ENCODE measurements around the gene PLBD1.

Gene PLBD1, protein sequence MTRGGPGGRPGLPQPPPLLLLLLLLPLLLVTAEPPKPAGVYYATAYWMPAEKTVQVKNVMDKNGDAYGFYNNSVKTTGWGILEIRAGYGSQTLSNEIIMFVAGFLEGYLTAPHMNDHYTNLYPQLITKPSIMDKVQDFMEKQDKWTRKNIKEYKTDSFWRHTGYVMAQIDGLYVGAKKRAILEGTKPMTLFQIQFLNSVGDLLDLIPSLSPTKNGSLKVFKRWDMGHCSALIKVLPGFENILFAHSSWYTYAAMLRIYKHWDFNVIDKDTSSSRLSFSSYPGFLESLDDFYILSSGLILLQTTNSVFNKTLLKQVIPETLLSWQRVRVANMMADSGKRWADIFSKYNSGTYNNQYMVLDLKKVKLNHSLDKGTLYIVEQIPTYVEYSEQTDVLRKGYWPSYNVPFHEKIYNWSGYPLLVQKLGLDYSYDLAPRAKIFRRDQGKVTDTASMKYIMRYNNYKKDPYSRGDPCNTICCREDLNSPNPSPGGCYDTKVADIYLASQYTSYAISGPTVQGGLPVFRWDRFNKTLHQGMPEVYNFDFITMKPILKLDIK

DNA sequence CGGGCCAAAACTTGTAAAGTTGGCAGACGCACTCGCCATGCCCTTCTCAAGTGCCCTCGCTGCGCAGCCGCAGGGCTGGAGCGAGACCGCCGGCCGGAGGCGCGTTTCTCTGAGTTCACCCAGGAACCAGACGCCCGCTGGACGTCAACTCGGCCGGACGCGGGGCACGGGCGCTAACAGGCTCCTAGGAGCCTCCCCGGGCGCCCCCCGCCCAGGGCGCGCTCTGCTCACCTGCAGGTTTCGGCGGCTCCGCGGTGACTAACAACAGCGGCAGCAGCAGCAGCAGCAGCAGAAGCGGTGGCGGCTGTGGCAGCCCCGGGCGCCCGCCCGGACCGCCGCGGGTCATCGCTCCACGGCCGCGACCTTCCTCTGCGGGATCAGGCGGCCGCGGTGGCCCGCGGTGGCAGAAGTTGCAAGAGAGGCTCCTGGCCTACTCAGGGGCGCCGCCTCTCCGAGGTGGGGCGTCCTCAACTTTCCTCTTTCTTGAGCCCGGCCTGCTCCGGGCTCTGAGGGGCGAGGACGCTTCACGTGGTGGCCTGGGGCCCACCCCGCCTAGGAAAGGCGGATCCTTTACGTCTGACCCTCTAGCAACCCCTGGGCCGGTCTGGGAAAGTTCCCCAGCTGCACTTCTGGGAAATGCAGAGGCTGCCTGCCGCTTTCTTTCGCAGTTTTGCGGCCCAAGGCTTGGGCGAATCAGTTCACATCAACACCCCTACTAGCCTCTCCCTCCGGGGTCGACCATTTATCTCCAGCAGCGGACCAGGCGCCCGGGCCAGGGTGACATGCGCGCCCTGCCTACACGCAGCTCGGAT, at the start of gene PLBD1:
Gene PLBD1, minus strand, starts transcription at position 533 of the 812 bp plus-strand sequence. Its CDS starts 187 bp downstream, at position 346.
- peak in 2 of 3 donors; percentile 5 to 9 for DNase-seq (ENCODE audit: low read depth in 3 of 3)

DNA sequence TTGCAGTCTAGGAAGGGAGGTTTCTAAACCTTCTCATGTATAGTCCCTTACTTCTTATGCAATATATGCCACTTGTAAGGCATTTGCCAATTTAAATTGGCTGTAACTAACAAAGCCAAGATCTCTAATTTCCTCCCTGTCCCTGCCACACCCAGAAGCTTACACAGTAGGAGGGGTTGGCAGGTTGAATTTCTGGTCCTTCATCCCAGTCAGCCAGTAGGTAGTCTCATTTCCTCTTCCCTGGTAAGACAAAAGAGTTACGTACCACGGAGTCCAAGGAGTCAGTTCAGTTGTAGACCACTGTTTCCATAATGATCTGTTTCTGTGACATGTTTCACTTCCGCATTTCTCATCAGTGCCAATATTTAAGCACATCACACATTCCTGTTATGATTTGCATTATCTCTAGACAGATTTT, 47.0 kb upstream of the PLBD1 start:
- DNase-seq (ENCODE audit: low read depth in 3 of 3): no peak

DNA sequence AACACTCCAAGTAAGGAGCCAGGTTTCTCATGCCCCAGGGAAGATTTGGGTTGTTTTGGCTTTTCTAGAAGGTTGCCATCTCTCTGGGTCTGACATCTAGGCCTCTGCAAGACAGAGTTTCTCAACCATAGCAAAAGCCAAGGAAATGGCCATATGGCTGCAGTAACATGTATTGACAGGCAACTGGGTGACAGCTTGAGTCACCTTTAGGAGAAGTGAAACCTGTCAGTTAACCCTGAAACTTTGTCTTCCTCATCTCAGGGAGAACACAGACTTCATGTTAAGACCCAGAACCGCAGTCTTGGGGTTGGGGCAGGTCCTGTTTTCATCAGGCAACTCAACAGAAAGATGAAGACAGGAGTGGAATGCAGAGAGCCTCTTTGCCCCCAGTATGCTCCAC, 46.0 kb upstream of the PLBD1 start:
- DNase-seq (ENCODE audit: low read depth in 3 of 3): no peak

DNA sequence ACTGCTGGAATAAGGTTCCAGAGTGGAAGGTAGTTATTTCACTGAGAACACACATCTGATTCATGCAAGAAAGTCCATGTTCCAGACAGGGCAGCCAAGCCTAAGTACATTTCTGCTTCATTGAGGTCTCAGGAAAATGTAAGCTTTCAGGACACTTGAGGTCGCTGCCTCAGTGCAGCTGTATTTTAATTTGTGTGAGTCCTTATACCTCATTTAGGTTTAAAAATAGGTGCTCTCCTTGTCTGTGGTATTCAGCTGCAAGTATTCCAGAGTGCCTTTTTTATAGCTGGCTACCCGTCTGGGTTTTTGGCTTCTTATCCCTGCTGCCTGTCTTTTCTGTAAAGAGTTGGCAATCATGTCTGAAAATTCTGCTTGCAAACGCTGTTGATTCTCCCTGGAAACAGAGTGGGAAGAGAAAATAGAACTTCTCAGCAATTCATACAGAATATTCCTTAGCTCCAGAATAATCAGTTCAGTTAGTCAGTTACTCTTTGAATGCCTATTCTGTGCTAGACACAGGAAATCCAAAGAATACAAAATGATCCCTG, 45.3 kb upstream of the PLBD1 start:
- DNase-seq (ENCODE audit: low read depth in 3 of 3): no peak

DNA sequence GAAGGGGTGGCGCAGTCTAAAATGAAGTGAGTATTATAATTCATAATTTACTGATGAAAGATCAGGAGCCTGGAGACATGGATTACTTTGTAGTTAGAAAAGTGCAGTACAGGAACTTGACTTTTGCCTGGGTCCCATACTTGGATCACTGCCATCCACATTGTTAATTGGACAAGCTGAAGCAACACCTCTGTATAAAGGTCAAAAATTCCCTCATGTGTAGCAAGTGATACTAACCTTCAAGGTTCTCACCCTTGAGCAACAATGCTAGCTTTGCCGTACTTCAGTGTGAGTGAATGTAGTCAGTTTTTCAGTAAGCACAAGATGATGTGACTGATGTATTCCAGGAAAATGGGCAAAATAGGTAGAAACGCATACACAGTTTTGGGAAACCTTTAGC, 44.6 kb upstream of the PLBD1 start:
- no peak for DNase-seq (ENCODE audit: low read depth in 3 of 3)

DNA sequence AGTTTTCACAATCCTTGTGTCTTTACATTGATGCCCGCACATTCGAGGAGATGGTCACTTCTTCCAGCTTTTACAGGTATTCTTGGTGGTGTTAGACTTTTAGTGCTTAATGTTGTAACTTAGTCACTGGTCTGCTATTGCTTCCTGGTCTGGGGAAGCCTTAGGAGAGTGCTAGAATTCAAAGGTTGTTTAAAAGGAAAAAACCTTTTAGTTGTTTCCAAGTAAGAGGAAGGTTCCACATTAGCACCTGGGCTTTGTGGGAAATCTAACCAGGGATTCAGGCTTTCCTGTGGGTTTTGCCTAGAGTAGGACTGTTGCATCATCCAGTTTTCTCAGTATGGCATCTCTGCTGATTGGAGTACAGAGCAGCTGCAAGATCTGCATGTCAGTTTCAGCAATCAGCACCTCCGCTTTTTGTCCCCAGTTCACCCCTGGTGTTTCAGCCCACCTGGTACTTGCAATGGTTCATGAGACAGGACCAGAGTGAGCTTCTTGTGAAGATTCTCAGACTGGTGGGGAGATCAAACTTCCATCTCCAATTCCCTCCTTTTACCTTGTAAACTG, 44.0 kb upstream of the PLBD1 start:
- DNase-seq (ENCODE audit: low read depth in 3 of 3): no peak

DNA sequence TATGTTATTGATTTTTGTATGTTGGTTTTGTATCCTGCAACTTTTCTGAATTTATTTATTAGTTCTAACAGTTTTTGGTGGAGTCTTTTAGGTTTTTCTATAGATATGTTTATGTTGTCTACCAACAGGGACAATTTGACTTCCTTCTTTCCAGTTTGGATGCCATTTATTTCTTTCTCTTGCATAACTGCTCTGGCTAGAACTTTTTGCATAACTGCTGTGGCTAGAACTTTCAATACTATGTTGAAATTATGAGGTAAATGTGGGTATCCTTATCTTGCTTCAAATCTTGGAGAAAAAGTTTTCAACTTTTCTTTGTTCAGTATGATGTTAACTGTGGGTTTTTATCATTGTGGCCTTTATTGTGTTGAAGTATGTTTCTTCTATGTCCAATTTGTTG, 39.9 kb upstream of the PLBD1 start:
- no peak for DNase-seq (ENCODE audit: low read depth in 3 of 3)

DNA sequence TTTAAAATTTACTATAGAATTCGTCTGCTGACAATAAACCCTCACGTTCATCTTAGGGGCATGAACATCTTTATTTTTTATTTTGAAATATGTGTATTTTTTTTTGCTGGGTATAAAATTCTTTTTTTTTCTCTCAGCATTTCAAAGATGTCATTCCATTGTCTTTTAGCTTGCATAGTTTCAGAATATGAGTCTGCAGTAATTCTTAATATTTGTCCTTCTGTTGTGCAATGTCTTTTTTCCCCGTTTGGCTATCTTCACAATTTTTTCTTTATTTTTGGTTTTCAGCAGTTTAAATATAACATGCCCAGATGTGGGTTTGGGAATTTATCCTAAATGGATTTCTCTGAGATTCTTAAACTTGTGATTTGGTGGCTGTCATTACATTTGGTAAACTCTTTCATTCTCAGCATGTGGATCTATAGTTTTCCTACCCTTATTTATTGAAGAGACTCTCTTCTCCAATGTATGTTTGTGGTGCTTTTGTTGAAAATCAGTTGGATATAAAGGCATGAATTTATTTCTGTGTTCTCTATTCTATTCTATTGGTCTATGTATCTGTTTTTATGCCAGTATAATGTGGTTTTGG, 37.8 kb upstream of the PLBD1 start:
- DNase-seq (ENCODE audit: low read depth in 3 of 3): no peak

DNA sequence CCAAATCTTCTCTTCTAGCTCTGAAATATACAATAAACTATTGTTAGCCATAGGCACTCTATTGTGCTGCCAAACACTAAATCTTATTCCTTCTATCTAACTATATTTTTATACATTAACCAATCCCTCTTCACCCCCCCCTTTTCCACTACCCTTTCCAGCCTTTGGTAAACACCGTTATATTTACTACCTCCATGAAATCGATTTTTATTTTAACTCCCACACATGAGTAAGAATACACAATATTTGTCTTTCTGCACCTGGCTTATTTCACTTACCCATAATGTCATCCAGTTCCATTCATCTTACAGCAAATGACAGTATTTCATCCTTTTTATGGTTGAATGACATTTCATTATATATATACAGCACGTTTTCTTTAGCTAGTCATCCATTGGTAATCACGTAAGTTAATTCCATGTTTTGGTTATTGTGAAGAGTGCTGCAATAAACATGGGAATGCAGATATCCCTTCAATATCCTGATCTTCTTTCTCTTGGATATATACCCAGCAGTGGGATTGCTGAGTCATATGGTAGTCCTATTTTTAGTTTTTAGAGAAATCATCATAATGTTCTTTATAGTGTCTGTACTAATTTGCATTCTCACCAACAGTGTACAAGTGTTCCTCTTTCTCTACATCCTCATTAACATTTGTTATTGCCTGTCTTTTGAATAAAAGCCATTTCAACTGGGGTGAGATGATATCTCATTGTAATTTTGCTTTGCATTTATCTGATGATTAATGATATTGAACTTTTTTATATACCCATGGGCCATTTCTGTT, 34.2 kb upstream of the PLBD1 start:
- no peak for DNase-seq (ENCODE audit: low read depth in 3 of 3)

DNA sequence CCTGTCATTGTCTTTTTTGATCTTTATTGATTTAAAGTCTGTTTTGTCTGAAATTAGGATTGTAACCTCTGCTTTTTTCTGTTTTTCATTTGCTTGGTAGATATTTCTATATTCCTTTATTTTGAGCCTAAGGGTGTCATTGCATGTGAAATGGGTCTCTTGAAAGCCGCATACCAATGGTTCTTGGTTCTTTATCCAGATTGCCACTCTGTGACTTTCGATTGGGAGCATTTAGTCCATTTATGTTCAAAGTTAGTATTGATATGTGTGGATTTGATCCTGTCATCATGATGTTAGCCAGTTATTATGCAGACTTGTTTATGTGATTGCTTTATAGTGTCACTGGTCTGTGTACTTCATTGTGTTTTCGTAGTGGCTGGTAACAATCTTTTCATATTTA, 29.8 kb upstream of the PLBD1 start:
- no peak for DNase-seq (ENCODE audit: low read depth in 3 of 3)

DNA sequence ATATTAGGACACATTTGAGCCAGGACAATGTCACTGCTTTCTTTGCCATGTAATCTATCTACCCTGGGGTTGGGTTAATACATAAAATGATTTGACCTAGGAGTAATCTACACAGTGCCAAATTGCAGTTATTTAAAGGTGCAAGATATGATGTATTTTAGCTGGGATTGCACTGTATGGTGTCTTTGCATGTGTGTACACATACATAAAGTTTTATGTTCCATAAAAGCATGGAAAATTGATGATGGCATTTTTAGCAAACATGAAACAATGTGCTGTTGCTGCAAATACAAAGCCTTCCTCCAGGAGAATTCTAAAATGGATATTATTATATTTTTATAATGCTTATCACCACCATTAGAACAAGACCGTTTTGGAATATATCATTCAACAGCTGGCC, 24.0 kb upstream of the PLBD1 start:
- no peak for DNase-seq (ENCODE audit: low read depth in 3 of 3)

DNA sequence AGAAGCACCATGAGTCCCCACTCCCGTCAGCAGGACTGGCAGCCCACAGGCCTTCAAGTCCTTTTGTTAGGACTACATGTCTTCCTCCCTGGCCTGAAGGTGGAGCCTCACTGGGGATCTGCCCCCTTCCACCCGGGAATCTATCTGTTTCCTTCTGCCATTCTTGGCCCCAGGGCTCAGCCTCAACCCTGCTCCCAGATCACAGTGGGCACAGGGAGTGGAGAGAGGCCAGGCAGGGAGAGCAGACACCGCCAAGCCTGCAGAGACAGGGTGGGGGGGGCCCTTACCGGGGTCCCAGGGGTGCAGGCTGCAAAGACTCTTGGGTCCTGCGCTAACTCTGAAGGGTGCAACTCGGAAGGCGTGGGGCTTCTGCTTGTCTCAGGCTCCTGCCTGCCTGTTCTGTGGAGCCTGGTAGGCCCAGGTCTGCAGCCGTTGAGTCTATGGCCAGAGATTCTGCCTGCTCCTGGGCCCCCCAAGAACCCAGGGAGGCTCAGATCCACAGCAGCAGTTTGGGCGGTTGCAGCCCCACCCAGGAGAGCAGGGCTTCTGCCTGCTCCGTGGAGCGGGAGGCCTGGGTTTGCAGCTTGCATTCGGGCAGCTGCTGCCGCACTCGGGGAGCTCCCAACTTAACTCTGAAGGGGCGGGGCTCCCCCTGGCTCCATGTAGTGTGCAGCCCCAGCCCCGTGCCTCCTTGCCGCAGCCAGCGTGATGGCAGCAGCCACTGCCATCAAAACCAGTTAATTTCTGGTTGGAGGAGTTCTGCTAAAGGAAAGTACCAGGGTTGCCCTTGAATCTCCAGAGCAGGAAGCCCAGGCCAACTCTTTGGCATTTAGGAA, 21.7 kb upstream of the PLBD1 start:
- DNase-seq (ENCODE audit: low read depth in 3 of 3): no peak

DNA sequence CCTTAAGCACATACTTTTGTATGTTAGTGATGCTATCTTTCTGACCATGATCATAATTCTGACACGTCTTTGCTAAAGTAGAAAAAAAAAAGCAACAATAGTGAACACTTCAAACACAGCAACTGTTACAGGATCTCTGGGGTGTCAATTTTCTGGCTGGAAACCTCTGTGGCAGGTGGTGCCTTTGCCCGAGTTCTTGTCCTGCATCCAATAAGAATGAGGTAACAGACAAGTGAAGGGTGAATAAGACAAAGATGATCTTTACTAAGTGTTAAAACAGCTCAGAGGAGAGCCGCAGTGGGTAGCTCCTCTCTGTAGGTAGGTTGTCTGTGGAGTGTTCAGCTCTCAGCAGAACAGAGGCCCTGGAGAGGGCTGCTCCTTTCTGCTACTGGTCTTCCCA, 20.9 kb upstream of the PLBD1 start:
- no peak for DNase-seq (ENCODE audit: low read depth in 3 of 3)

DNA sequence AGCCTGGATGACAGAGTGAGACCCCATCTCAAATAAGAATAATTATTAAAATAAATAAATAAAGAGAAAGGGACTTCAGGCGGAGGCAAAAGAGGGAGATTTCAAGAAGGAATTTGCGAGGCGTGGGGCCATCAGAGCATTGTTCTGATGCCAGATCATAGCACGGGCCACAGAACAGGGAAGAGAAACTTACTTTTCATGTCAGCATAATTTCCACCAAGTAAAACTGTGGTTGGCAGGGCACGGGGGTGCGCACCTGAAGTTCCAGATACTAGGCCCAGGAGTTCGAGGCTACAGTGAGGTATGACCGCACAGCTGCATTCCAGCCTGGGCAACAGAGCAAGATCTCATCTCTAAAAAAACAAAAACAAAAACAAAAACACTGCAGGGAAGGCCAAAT, 11.0 kb upstream of the PLBD1 start:
- DNase-seq (ENCODE audit: low read depth in 3 of 3): no peak

DNA sequence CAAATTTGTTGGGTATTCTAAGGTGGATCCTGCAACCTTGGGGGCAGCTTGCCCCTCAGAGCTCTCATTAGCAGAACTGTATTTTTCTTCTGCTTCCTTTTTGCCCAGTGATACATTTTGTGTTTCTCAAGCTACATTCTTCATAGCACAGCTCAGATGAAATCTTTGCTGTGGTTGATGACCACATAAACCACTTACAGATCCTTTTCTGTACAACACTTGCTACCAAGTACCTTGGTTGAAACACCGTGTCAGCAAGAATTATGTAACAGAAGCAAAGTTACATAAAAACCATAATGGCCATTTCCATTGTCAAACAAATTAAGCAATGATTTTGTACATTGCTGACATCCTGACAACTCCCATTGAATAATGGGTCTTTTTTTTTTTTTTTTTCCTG, 9.7 kb upstream of the PLBD1 start:
- DNase-seq (ENCODE audit: low read depth in 3 of 3): no peak

DNA sequence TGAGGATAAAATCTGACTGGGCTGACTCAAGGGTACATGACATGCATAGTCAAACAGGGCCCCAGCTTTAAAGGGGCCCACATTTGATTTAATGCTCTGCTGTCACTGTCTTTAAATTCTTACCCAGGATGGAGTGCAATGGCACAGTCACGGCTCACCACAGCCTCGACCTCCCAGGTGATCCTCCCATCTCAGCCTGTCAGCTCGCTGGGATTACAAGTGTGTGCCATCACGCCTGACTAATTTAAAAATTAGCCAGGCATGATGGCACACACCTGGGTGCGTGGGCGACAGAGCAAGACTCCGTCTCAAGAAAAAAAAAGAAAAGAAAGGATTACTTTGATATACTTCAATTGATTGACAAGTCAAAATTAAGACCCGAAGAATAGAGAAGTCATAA, 9.2 kb upstream of the PLBD1 start:
- no peak for DNase-seq (ENCODE audit: low read depth in 3 of 3)

DNA sequence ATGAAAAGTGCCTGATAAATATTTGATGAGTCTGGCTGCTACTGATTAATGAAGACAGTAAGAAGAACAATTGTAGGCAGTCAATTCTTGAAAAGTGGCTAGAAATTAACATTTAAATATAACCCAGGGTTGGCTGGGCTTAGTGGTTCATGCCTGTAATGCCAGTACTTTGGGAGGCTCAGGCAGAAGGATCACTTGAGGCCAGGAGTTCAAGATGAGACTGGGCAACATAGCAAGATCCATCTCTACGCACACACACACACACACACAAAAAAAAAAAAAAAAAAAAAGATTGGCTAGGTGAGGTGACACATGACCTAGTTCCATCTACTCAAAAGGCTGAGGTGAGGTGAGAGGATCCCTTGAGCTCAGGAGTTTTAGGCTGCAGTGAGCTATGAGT, 7.9 kb upstream of the PLBD1 start:
- DNase-seq (ENCODE audit: low read depth in 3 of 3): no peak

DNA sequence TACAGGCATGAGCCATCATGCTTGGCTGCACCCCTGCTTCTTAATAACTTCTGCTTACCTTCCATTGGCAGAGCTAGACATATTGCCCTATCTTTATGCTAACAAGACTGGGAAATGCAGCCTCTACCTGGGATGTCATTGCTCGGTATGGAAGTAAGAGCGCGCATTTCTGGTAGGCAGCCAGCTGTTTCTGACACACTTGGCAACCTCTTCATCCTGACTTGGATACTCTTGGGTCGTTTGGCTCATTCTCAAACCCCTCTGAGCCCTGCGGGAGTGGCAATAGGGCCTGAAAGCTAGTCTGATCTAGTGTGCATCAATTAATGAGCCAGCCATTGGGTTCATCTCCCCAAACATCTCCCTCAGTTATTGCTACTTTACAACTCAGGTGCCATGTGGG, 5.4 kb upstream of the PLBD1 start:
- no peak for DNase-seq (ENCODE audit: low read depth in 3 of 3)

DNA sequence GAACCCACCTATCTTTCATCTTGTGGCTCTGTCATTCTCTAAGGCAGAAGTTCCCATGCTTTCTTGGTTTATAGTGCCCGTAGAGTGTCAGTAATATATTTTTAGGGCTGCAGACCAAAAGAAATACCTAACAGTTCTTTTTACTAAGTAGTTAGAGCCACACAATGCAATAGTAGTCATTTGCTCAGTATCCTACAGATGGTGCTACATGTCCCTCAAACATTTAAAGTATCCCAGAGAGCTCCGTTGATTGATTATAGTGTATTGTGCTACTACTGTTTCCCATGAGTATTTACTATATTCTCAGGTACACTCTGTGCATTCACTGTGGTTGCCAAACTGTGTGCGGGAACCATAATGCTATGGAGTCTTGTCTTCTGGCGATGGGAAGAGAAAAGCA, 4.7 kb upstream of the PLBD1 start:
- DNase-seq (ENCODE audit: low read depth in 3 of 3): no peak

DNA sequence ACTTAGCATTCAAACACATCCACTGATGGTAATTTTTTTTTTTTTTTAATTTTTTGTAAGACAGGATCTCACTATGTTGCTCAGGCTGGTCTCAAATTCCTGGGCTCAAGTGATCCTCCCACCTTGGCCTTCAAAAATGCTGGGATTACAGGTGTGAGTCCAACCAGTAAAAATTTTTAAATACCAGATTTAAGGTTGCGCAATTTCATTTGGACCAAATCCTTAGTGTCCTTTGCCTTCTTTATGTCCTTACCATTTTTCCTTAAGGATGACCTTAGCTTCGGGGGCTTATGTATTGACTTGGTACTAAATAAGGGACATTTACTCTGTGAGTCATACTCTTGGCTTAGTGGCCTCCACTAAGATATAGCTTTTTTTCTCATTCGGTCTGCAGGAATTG, 4.1 kb upstream of the PLBD1 start:
- DNase-seq (ENCODE audit: low read depth in 3 of 3): no peak
